ENCODE results near the gene ARHGAP28. TPM values are rescaled to one million over a fixed set of nuclear protein-coding genes. Genes with fewer than 3 reads are reported as not detected.

The ARHGAP28 gene
- total and polyA plus RNA-seq, 2 of the 13 experiments (the other 11 are each of a cell fraction or from before 2014, with no cell fraction given), result not detected

DNA sequence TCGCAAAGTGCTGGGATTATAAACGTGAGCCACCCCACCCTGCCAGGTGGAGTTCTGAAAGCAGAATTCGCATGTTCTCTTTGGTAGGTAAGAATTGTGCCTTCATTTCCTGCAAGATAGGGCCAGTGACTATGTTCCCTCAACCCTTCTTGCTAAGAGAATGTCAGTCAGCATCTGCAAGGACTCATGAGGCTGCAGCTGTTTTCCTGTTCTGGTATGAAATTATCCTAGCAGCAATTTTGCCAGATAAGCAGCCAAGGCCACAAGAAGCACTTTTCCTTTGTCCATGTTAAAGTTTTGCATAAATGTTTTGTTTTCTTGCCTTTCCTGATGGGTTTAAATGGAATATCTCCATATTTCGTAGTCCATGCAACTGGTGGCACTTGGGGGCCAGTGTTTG lies 6.8 kb upstream of the ARHGAP28 start:
- H3K4me2 ChIP-seq (ENCODE audit: low read depth, low read length), result no peak overlapping the region
- intact Hi-C loops (cut with micrococcal nuclease; ENCODE audit: unreplicated experiment) (no loop called here), in situ Hi-C loops (cut with HindIII; ENCODE audit: extremely low pct_ligation_motif_present, low pct_unique_long_range_greater_than_20kb) (no loop called here)
- no peak overlapping the region for H3K9ac ChIP-seq (ENCODE audit: insufficient read depth, low read depth, low read length)
- TF ChIP-seq MATR3 (CRISPR knock-in tag; IDR thresholded peaks at IDR 0.05), result no peak
- TF ChIP-seq ZSCAN29 (CRISPR knock-in tag; conservative IDR thresholded peaks at IDR 0.05), result no peak
- no peak for TF ChIP-seq SRSF1 (optimal IDR thresholded peaks at IDR 0.05; ENCODE audit: low read depth, low read length)
- H2AFZ ChIP-seq (ENCODE audit: low read length), result no peak overlapping the region
- no peak overlapping the region for H3K4me3 ChIP-seq (replicated peaks in 1 of 3; ENCODE audit: insufficient read depth in 1 of 3, low read depth in 2 of 3, low read length in 3 of 3)
- CTCF ChIA-PET (ENCODE audit: low intra/inter-chr PET ratio, low total read pairs), result no interaction called here
- no peaks in the 10 kb centered on the region for H3K79me2 ChIP-seq (ENCODE audit: insufficient read depth, low read length)
- no TSS peak for BruUV-seq (replicated peaks)
- POLR2A ChIA-PET, result no interaction called here
- H4K20me1 ChIP-seq (ENCODE audit: insufficient read depth, low read length), result no peaks in the 10 kb centered on the region
- no peaks in the 10 kb centered on the region for H3K27me3 ChIP-seq (ENCODE audit: control insufficient read depth in 1 of 2, insufficient read depth in 2 of 2, low read length in 2 of 2)
- no peak for ATAC-seq
- FAIRE-seq, result no peak
- no peaks in the 10 kb centered on the region for H3K36me3 ChIP-seq (replicated peaks in 1 of 2; ENCODE audit: control insufficient read depth in 1 of 2, insufficient read depth in 2 of 2, low read length in 2 of 2)
- 26% methylated on average over 4 of the region's 4 CpGs for WGBS (ENCODE audit: low lambda C conversion rate)
- no peak overlapping the region for H3K27ac ChIP-seq (ENCODE audit: extremely low read length, insufficient read depth, low read length)
- no peak for DNase-seq (ENCODE audit: low spot score)
- no peaks in the 10 kb centered on the region for H3K4me1 ChIP-seq (ENCODE audit: insufficient read depth, low read length)
- H3K9me3 ChIP-seq (ENCODE audit: low read length), result no peaks in the 10 kb centered on the region

DNA sequence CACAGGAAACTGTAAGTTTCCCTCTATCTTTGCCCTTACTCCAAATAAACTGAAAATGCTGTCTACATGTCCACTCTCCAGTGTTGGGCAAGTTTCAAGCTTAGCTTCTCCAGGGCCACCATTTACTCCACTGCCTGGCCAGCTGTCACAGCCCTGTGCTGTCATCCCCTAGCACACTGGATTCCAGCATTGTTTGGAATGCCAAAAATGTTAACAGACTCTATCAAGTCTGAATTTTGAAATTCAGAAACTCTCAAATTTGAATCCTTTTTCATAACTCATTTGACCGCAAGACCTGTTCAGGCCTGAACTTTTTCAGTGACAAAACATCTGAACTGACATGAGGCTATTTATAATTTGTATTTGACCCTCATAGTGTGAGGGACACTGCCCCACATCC lies 5.2 kb upstream of the ARHGAP28 start:
- no peaks in the 10 kb centered on the region for H3K4me1 ChIP-seq (ENCODE audit: insufficient read depth, low read length)
- DNase-seq (ENCODE audit: low spot score) (no peak), FAIRE-seq (no peak), ATAC-seq (no peak)
- in situ Hi-C loops (cut with HindIII; ENCODE audit: extremely low pct_ligation_motif_present, low pct_unique_long_range_greater_than_20kb), result no loop called here
- no peak overlapping the region for H3K9ac ChIP-seq (ENCODE audit: insufficient read depth, low read depth, low read length)
- POLR2A ChIA-PET, result no interaction called here
- no peak overlapping the region for H3K4me2 ChIP-seq (ENCODE audit: low read depth, low read length)
- no peak for TF ChIP-seq POLR2A (IDR thresholded peaks at IDR 0.05; ENCODE audit: insufficient read depth in 1 of 2, low read depth in 2 of 2, low read length in 2 of 2)
- no peak overlapping the region for H3K4me3 ChIP-seq (replicated peaks in 1 of 3; ENCODE audit: insufficient read depth in 1 of 3, low read depth in 2 of 3, low read length in 3 of 3)
- no peaks in the 10 kb centered on the region for H3K9me3 ChIP-seq (ENCODE audit: low read length)
- peaks cover 0 to 7% of the 10 kb centered on the region in 2 experiments; a peak in 1 of 5 replicates for H3K27me3 ChIP-seq (ENCODE audit: control insufficient read depth in 1 of 2, insufficient read depth in 2 of 2, low read length in 2 of 2)
- no peaks in the 10 kb centered on the region for H4K20me1 ChIP-seq (ENCODE audit: insufficient read depth, low read length)
- BruUV-seq (replicated peaks), result no TSS peak
- no peak overlapping the region for H2AFZ ChIP-seq (ENCODE audit: low read length)
- no peak overlapping the region for H3K27ac ChIP-seq (ENCODE audit: extremely low read length, insufficient read depth, low read length)
- 40% methylated on average over 1 of the region's 1 CpG for WGBS (ENCODE audit: low lambda C conversion rate)
- intact Hi-C loops (cut with micrococcal nuclease; ENCODE audit: unreplicated experiment), result no loop called here
- no peaks in the 10 kb centered on the region for H3K79me2 ChIP-seq (ENCODE audit: insufficient read depth, low read length)
- CTCF ChIA-PET (ENCODE audit: low intra/inter-chr PET ratio, low total read pairs), result no interaction called here
- H3K36me3 ChIP-seq (replicated peaks in 1 of 2; ENCODE audit: control insufficient read depth in 1 of 2, insufficient read depth in 2 of 2, low read length in 2 of 2), result no peaks in the 10 kb centered on the region

Measured in HepG2 (cell line).